GM21717 (cell line): ENCODE results near the gene ITPR2.

Experiments used
- ATAC-seq: cut with Tn5 transposase; IDR thresholded peaks from one replicate; pipeline ENCODE4 v1.9.1; 2021; ENCODE audit warnings: mild to moderate bottlenecking, moderate library complexity; ENCODE audit not compliant: unreplicated experiment

The ITPR2 gene

DNA sequence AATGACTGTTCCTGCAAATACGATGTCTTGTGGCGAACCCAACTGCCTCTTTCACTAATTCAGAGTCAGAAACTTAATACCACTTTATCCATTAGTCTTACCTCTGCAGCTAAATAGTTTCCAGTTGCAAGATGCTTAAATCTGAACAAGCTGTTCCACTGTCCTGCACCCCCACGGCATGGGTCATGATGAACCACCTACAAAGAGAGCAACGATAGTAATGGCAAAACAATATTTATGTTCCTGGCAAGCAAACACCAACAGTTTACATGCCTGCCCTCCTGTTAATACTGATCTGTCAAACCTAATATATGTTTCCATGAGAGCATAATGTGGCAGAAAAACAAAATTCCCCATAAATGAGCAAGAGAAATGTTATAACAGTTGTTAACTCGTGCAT is 121.9 kb downstream of the ITPR2 start:
- ATAC-seq = no peak

DNA sequence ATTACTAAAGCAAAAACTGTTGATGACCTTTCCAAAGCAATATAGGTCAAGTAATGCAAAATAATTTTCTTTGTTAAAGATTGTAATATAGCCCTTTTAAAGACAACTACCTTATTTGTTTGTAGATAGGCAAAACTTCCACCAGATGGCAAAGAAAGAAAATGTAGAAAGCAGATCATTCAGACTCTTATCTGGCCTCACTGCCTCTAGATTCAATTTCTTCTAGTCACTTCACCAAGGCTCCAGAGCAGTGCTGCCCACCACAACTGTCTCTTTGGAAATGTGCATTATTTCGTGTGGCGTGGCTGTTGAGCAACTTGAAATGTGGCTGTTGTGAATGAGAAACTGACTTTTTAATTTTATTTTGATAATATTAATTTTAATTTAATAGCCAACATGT is 127.1 kb downstream of the ITPR2 start:
- ATAC-seq = no peak

DNA sequence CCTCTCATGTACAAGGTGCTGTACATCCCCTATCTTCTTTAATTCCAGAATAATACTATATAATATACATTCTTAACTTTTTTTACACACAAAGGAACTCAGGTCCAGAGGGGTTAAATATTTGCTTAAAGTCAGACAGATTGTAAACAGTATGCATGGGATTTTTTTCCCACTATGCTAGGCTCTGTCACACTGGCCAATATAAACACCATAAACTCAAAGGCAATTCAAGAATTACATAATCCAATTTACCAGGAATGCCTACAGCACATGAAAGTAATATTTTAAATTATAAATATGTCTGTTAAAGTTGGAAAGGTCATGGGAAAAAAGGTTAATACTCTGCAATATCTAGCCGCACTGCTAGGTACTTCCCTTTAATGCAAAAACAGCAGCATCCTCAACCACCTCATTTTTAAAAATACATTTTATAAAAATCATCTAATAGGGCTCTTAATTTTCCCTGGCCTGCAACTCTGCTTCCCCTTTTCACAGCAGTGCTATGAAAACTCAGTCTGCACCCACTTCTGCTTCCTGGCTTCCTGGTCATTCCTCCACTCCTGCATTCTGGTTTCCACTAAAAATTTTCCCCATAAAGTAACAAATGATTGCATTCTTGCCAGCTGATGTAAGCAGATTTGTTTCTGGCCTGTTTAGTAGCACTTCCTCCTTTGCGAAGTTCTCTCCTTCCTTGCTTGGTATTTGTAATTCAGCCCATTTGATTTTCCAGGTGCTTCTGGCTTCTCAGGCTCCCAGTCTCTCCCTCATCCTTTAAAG is 128.1 kb downstream of the ITPR2 start:
- ATAC-seq = no peak

DNA sequence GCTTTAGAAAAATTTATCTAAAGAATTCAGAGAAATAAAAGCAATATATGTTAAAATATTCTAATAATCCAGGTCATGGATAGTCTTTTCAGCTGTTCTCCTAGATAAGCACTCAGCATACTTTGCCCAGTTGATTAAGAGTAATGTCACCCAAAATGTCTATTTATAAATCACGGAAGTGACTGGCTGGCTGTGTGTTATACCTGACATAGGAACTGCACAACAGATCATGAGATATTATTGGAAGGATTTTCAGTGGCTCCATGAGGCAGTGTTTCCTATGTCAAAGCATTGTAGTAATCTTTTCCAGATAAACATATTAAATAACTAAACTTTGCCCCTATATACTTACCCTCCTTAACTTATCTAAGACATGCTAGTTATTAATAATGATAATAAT is 128.8 kb downstream of the ITPR2 start:
- no peak for ATAC-seq

DNA sequence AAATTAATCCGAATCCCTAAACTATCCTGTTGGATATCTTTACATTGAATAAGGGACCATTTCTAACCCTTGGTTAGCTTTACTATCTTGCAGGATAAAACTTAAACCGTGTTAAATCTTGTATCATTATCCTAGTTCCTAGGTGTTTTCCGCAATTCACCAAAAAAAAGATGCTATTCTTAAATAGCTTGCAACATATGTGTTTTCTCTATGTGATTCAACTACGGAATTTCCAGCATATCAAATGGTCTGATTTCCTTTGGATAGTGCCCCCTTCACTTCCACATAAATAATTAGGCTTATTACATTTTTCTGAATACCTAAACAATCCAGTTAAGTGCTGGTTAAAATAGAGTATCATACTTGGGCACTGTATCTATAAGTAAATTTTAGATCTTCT is 130.3 kb downstream of the ITPR2 start:
- no peak for ATAC-seq

DNA sequence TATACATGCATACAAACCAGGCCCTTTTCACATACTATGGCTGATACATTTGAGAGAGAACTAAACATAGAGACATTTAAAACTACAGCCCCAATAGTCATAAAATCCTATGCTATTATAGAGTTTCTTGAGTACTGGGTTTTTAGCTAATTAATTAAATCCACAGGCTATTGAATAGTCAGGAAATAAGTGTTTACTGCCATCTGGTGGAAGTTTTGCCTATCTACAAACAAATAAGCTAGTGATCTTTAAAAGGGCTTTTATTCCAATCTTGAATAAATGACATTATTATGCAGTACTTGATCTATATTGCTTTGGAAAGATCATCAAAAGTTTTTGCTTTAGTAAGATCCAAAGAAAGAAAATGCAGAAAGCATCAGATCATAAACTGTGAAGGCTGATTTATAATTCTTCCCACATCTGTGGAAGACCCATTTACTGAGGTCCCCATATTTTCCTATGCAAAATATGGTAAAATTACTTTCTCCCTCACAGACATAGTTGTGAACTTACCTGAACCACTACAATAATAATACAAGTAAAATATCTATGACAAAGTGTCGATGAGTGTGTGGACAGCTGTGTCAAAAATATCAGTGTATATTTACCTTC is 131.3 kb downstream of the ITPR2 start:
- no peak for ATAC-seq

DNA sequence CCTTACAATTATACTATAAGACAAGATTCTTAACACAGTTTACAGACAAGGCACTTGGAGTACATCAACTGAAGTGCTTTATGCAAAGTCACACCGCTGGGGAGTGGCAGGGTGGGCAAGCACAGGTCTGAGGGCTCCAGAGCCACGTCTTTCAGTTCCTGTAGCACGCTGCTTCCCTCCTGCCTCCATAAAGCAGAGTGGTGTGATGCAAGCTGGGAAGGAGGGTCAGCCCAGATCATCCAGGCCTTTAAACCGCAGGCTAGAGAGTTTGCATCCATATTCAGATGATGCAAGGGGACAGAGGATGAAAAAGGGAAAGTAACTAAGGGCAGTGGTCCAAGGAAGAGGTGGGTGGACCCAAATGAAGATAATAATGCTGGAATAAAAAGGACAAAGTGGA is 132.6 kb downstream of the ITPR2 start:
- ATAC-seq = no peak

DNA sequence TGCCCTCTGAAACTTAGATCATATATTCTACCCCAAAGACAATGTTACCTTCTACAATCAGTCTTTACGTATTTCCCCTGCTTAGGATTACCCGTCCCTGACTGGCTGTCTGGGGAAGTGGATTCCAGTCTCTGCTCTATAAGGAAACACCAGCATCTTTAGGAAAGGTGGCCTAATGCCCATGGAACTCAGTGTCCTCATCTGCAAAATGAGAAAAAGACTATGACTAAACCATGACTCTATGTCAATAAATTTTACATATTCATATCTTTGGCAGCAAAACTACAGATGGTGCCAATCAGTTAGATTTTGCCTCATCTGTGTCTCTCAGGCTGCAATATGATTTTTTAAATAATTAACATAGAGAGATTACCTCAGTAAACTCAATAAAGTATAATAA is 133.8 kb downstream of the ITPR2 start:
- ATAC-seq = no peak

DNA sequence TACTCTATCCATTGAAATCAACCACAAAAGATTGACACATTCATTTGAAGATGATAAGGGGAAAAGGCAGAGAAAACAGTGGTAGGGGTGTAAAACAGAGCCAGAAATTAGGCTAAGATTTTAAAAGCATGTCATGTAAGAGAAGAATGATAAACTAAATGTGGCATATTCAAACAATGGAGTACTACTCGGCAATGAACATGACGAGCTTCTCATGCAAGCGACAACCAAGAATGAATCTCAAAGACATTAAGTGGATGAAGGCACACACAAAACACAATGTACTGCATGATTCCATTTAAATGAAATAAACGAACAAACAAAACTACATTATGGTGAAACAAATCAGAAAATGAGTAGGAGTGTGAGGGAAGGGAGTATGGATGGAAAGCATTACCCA is 134.8 kb downstream of the ITPR2 start:
- no peak for ATAC-seq

DNA sequence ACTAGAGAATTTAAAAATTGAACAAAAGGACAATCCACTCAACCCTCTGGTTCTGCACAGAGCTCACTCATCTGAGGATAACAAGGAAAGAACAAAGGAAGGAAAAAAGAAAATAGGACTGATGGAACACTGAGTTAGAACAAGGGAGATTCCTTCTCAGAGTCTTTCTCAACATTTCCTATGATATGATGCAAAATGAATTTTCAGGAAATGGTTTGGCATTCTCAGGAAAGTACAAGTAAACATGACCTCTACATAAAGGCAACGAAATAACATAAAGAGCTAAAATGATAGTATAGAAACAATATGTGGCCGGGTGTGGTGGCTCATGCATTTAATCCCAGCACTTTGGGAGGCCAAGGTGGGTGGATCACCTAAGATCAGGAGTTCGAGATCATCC is 135.8 kb downstream of the ITPR2 start:
- ATAC-seq = no peak

DNA sequence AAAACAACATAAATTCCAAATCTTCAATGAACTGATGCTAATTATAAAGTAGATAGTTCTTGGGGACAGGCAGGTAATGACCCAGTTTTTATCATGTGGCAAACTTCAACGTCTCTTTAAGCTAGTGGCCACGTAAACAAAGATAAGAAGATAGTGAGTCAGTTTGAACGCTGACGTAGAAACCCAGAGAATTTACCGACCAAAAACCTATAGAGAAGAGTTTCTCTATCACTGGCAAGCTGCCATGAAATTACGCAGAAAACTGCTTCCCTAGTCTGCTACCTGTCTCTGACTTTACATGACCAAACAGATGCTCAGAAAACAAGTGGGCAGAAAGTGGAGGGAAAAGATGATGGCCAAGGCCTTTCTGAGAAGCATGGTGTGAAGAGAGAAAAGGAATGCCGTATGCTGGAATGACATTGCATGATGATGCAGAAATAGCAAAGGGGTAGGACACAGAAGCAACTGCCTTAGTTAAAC is 136.3 kb downstream of the ITPR2 start:
- no peak for ATAC-seq

DNA sequence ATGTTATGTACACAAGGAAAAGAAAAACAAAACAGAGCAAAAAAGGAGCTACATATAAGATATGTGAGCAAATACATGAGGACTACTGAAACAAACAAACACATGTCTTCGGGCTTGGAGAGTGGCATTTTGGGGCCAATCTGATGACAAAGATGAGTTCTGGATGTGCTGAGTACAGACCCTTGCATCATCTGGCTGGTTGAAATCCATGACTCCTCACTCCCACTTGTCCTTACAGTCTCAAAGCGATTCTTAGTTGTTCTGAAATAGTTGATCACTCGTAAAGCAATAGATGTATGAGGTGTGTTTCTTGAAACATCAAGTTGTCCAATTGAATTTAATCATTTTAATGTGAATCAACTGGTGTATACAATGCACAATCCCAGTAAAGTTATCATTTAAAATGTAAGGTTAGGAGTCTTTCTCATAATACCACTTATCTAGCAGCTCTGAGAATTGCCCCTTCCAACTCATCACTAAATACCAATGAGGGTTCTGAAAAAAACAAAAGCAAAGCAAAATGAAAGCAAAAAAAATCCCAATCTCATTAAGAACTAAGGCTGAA is 136.9 kb downstream of the ITPR2 start:
- ATAC-seq = no peak

DNA sequence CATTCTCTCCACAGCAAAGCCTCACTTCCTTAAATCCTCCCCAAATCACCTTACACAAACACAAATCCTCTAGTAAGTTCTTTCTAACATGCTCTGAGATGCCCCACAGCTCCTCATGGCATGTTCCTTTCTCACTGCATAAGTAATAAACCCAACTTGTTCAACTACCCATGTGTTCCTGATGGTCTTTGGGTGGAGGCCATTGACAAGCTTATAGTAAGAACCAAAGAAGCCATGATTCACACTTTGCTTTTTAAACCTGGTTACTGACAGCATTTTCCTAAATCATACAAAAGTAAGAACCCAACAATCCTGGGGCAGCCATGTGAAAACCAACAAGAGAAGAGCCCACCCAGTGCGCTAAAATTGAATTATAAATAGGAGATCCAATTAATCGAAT is 138.6 kb downstream of the ITPR2 start:
- ATAC-seq = no peak

DNA sequence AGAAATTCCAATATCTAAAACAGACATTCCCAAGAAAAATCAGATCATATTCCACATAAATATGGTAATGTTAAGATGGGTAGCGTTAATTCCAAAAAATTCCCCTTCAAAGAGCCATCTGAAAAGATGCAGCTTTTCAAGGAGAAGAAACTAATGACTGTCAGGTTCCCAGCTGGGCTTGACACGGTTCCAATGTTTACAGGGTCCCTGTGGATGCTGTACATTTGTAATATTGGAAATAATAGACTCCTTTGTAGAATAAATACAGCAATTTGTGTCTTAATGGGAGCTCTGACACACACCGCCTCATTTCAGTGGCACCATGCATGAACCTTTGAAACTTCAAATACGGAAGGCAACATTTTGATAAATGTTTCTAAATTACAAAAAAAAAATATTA is 140.6 kb downstream of the ITPR2 start:
- ATAC-seq = no peak

DNA sequence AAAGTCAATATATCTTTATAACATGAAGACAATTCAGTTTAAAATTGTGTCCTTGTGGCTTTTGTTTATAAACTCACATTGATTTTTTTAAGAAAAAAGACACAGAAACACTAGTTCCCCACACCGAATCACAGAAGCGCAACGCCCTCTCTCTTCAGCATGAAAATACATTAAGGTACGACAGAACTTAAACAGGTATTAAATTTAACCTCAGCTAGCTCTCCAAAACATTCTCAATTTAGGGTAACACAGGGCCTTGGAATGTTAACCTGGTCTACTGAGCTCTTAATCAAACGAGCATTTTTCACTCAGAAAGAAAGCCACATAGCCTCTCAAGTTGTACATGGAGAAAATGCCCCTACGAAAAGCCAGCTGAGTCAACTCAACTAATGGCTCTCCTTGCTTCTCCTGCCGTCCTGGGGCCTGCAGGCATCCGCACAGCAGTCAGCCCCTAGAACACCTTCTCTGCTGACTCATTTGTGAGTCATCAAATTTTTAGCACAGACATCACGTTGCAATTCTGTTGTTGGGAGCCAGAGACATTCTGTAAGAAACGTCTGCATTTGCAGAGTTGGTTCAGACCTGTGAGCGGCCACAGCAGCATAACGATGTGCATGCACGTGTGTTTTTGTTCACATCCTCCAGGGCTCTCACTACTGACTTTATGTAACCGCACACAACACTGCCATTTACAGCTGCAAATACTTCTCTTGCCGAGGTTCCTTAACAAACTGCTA is 141.6 kb downstream of the ITPR2 start:
- no peak for ATAC-seq

DNA sequence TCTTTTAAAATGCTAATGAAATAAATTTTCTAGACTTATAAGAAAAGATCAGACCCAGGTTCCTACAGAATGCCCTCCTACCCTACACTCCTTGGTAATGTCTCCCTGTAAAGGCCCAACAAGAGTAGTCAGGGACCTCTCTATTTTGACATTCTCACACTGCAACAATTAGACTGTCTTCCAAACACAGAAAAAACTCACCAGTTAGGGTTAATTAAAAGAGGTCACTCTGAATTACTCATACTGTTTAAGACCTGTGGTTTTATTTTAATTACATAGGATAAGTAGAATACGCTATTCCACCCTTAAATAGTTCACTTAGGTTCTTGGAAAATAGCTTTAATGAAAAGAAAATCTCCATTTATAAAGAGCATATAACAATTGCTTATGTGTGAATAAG is 142.4 kb downstream of the ITPR2 start:
- no peak for ATAC-seq

DNA sequence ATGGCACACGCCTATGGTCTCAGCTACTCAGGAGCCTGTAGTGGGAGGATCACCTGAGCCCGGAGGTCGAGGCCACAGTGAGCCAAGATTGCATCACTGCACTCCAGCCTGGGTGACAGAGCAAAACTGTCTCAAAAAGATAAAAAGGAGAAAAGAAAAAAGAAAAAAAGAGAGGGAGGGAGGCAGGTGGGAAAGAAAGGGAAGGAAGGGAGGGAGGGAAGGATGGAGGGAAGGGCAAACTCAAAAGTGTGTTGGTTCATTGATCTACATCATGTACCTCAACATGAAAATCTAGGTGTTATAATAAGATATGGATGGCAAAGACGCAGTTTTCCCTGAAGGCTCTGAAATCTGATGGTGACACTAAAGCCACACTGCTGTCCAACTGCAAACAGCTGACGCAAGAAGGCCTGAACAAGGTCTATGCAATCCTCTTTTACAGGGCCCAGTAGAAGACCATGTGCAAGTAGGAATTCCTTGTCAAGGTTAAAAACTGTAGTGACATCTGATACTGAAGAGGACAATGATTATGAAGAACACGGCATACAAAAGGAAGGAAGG is 143.6 kb downstream of the ITPR2 start:
- no peak for ATAC-seq

DNA sequence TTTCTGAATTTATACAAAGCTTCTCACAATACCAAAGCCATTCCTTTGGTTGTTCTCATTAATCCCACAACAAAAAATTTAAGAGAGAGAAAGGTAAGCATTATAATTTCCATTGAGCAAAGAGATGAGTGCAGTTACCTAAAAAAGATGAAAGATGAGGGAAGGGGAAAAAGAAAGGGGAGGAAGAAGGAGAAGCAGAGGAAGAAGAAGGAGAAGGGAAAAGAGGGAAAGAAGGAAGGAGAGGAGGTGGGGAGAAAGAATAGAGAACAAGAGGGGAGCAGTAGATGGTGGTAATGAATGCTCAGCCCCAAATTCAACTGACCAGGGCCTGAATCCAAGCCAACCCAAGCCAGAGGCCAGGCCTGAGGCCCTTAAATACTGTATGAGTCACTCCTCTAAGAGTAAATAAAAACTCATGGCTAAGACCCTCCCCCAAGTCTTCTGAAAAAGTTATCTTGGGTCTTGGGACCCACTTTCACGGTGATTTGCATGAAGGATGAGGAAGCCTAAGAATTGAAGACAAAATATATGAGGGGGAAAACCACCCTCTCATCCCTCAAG is 144.6 kb downstream of the ITPR2 start:
- ATAC-seq = no peak

DNA sequence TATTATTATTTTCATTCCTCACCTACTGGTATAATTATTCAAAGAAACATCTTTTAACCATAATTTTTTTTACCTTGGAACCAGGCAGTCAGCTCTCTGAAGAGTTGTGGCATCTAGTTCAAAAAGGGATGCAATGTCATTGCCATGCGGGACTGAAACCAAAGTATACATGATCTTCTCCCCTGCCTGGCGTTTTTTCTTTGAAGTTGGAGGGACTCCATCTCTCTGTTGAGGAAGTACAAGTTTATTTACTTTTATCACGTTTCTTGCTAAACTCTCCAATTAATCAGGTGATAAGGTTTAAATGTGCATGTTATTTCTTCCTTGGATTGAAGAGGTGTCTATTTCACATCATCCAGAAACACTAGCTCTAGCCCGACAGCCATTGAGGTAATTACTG is 146.6 kb downstream of the ITPR2 start:
- ATAC-seq = no peak

DNA sequence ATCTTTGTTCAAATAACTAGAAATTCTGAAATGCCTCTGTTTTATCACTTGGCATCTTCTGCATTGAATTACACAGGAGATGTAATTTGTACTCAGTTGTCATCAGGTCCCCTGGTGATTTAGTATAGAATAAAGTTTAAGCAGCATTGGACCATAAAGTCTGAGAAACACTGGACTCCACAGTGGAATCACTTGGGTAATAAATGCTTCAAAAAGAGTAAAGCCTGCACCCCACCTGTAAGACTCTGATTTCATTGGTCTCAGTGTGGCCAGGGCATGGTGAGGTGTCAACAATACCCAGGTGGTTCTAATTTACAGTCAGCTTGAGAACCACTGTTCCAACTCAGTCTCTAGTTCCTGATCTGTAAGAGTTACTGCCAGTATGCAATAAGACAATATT is 148.9 kb downstream of the ITPR2 start:
- no peak for ATAC-seq

DNA sequence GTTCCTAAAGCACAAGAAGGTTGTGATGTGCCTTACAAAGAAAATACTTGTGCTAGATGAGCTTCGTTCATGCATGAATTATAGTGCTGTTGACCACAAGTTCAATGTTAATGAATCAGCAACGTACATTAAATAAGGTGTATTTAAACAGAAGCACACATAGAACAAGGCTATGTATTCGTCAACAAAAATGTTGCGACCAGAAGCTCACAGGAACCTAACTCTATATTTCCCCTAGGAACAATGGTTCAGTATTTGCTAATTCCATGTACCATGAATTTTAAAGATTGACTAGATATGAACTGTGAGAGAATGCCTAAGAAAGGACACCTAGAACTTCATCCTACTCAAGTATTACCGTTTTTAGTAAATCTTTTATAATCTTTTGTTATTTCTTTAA is 149.6 kb downstream of the ITPR2 start:
- no peak for ATAC-seq
